ENCODE measurements around the gene RRP9.

The RRP9 gene

GRCh38 chr3:51974277-51974962, 32.7 kb upstream of the RRP9 start:
- Histone ChIP-seq H3K27ac (peak overlapping the region; percentile 95 to 97), H3K27me3 (no peaks in the 10 kb centered on the region), H3K36me3 (no peaks in the 10 kb centered on the region), H3K4me1 (peaks cover 0 to 39% (median 22%) of the 10 kb centered on the region in 4 donors), H3K4me3 (peak overlapping the region; percentile 70 to 84), H3K9me3 (no peaks in the 10 kb centered on the region)
- intact Hi-C loops (cut with DNase I; ENCODE audit: low total_unique reads), result loop anchor here (10.0 kb wide), 1 partner anchor 1630 kb away; the partner anchor contains the start of genes RASSF1 and ZMYND10
- DNase-seq, result peak in 1 of 2 donors; percentile 39
- peak in 1 of 2 experiments; percentile 3 for TF ChIP-seq CTCF (IDR thresholded peaks at IDR 0.05)

- no peak for TF ChIP-seq CTCF (IDR thresholded peaks at IDR 0.05)
- Histone ChIP-seq H3K27ac (no peak overlapping the region), H3K27me3 (no peaks in the 10 kb centered on the region), H3K9me3 (no peaks in the 10 kb centered on the region), H3K4me3 (no peak overlapping the region), H3K36me3 (no peaks in the 10 kb centered on the region), H3K4me1 (peaks cover 0 to 46% (median 36%) of the 10 kb centered on the region in 4 donors)
- no peak for DNase-seq
- intact Hi-C loops (cut with DNase I; ENCODE audit: low total_unique reads), result loop anchor here (10.0 kb wide), 1 partner anchor 1627 kb away; the partner anchor contains the start of genes RASSF1 and ZMYND10
Observed at GRCh38 chr3:51971350-51971749, 29.6 kb upstream of the RRP9 start.

- Histone ChIP-seq H3K9me3 (no peaks in the 10 kb centered on the region), H3K27ac (no peak overlapping the region), H3K4me3 (no peak overlapping the region), H3K27me3 (no peaks in the 10 kb centered on the region), H3K4me1 (peaks cover 0 to 46% (median 38%) of the 10 kb centered on the region in 4 donors), H3K36me3 (no peaks in the 10 kb centered on the region)
- no peak for TF ChIP-seq CTCF (IDR thresholded peaks at IDR 0.05)
- intact Hi-C loops (cut with DNase I; ENCODE audit: low total_unique reads), result loop anchor here (10.0 kb wide), 1 partner anchor 1626 kb away; the partner anchor contains the start of genes RASSF1 and ZMYND10
- DNase-seq, result no peak
Observed at GRCh38 chr3:51970606-51971300, 29.0 kb upstream of the RRP9 start.

- Histone ChIP-seq H3K27ac (no peak overlapping the region), H3K4me1 (peaks cover 0 to 47% (median 39%) of the 10 kb centered on the region in 4 donors), H3K36me3 (no peaks in the 10 kb centered on the region), H3K4me3 (no peak overlapping the region), H3K27me3 (no peaks in the 10 kb centered on the region), H3K9me3 (no peaks in the 10 kb centered on the region)
- TF ChIP-seq CTCF (IDR thresholded peaks at IDR 0.05), result no peak
- no peak for DNase-seq
- intact Hi-C loops (cut with DNase I; ENCODE audit: low total_unique reads), result loop anchor here (10.0 kb wide), 1 partner anchor 1625 kb away; the partner anchor contains the start of genes RASSF1 and ZMYND10
Observed at GRCh38 chr3:51969841-51970240, 28.1 kb upstream of the RRP9 start.

GRCh38 chr3:51968883-51969678, 27.4 kb upstream of the RRP9 start:
- Histone ChIP-seq H3K4me3 (no peak overlapping the region), H3K9me3 (no peaks in the 10 kb centered on the region), H3K27me3 (no peaks in the 10 kb centered on the region), H3K36me3 (no peaks in the 10 kb centered on the region), H3K27ac (peak overlapping the region in 1 of 2 donors; percentile 97), H3K4me1 (peaks cover 0 to 47% (median 34%) of the 10 kb centered on the region in 4 donors)
- intact Hi-C loops (cut with DNase I; ENCODE audit: low total_unique reads), result no loop called here
- TF ChIP-seq CTCF (IDR thresholded peaks at IDR 0.05), result no peak
- DNase-seq, result no peak

All from tibial artery (tissue), 4 donors.